ENCODE data around the gene SRL.

Gene SRL

DNA sequence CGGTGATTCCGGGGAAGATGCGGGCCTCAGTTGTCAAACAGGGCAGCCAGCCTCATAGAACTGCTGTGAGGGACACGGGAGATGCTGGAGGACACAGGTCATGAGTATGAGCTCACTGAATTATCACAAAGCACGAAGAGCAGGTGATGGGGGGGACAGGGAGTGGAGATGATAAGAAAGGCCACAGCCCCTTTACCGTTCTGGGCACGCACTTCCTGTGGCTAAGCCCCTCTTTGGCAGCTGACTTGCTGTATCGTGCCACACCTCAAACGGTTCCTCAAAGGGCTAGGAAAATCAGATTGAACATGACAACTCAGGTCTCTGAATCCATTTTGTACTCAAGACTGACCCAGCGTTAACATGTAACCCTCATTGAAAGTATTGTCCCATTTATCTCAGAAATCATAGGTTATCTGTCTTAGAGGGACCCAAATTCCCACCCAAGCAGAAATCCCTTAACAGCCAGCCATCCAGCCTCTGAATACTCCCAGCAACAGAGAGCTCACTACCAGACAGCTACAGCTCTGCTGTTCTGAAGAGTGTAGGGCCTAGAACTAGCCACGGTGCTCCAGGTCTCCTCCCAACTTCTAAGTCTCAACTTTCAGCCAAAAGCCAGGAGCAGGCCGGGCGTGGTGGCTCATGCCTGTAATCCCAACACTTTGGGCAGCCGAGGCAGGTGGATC, 5.0 kb upstream of the SRL start:
- TF ChIP-seq, protein P1, sequence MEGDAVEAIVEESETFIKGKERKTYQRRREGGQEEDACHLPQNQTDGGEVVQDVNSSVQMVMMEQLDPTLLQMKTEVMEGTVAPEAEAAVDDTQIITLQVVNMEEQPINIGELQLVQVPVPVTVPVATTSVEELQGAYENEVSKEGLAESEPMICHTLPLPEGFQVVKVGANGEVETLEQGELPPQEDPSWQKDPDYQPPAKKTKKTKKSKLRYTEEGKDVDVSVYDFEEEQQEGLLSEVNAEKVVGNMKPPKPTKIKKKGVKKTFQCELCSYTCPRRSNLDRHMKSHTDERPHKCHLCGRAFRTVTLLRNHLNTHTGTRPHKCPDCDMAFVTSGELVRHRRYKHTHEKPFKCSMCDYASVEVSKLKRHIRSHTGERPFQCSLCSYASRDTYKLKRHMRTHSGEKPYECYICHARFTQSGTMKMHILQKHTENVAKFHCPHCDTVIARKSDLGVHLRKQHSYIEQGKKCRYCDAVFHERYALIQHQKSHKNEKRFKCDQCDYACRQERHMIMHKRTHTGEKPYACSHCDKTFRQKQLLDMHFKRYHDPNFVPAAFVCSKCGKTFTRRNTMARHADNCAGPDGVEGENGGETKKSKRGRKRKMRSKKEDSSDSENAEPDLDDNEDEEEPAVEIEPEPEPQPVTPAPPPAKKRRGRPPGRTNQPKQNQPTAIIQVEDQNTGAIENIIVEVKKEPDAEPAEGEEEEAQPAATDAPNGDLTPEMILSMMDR (IDR thresholded peaks at IDR 0.05; ENCODE audit: low read depth, low read length, missing control alignments), result no peak
- no peak overlapping the region for H3K4me3 ChIP-seq (ENCODE audit: low read depth, low read length)
- DNase-seq (ENCODE audit: low read depth), result no peak

DNA sequence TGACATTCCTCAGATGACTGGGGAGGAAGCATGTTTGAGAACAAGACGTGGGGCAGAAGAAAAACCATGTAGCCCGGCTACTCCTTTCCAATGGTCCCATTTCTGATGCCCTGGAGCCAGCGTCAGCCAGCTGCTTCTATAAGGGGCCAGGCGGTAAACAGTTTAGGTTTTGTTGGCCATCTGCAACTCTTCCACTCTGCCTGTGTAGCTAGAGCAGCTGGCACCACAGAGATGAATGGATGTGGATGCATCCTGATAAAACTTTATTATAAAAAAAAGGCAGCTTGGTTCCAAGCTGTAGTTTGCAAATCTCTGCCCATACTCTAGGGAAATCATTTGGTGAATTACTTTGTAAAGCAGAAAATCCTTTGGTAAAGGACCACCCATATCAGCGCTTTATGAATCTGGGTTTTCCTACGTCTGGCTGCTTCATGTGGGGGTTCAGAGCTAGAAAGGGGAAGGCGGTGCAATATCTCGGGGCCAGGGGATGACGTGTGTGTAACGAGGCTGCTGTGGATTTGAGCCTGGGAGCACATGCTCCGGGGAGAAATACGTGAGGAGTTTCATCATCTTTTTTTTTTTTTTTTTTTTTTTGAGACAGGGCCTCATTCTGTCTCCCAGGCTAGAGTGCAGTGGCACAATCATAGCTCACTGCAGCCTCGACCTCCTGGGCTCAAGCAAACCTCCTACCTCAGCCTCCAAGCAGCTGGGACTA, 3.4 kb upstream of the SRL start:
- DNase-seq (ENCODE audit: low read depth), result no peak
- TF ChIP-seq, protein P1 (IDR thresholded peaks at IDR 0.05; ENCODE audit: low read depth, low read length, missing control alignments), result no peak

DNA sequence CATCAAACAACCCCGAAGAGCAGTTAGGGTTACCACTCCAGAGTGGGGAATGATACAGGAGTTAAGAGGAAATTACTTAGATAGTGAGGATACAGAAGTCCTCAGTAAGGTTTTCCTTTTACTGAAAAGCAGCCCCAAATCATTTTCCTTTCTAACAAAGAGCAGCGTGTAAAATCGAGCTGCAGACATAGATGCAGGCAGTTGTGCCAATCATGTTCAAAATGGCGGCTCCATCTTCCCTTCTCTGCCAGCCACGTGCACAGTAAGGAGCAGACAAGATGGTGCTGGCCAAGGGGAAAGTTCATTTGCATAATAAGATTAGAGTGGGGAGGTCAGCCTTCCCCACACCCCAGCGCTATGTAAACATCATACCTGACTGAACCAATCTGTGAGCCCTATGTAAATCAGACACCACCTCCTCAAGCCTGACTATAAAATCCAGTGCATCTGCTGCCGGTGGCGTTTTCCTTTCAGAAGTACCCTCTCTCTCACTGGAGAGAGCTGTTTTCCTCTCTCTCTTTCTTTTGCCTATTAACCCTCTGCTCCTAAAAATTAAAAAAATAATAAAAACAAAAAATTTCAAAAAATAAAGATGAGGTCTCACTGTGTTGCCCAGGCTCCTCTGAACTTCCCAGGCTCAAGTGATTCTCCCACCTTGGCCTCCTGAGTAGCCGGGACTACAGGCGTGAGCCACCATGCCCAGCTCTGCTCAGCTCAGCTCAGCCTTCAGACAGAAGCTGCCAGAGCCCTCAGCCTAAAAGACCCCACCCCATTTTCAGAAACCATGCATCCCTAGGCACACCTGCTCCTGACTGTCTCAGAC, 2.6 kb upstream of the SRL start:
- H3K4me3 ChIP-seq (ENCODE audit: low read depth, low read length), result no peak overlapping the region
- TF ChIP-seq, protein P1 (IDR thresholded peaks at IDR 0.05; ENCODE audit: low read depth, low read length, missing control alignments), result no peak
- no peak for DNase-seq (ENCODE audit: low read depth)

More for the DNA sequence above, 3.4 kb upstream of the SRL start:
- H3K4me3 ChIP-seq (ENCODE audit: low read depth, low read length), result no peak overlapping the region

DNA sequence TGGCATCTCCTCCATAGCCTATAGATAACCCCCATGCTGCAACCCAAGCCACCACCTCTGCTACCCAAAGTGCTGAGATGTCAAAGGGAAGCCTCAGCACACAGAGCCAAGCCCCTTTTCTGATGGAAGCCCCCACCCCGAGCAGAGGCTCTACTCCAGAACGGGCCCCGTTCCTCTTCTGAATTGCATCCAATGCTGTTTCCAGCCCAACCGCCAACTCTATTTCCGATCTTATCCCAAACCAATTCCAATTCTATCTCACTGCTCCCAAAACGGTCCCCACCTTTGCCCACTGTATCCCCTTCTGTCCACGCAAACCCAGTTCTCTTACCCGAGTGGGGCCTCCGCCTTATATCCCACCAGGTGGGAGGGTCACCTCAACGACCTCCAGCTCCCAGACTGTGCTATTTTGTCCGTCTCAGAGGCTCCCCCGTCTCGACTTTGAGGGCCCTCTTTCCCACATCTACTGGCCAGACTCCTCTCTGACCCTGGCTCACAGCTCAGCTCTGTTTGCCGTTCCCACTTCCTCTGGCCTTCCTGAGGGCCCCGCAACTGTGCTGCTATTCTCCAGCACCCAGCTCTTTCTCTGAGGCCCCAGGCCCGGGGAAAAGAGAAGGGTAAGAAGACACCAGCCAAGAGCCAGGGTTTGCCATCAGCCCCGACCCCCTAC, 487 bp downstream of the SRL start:
- no peak overlapping the region for H3K4me3 ChIP-seq (ENCODE audit: low read depth, low read length)
- TF ChIP-seq, protein P1 (IDR thresholded peaks at IDR 0.05; ENCODE audit: low read depth, low read length, missing control alignments), result no peak
- no peak for DNase-seq (ENCODE audit: low read depth)

DNA sequence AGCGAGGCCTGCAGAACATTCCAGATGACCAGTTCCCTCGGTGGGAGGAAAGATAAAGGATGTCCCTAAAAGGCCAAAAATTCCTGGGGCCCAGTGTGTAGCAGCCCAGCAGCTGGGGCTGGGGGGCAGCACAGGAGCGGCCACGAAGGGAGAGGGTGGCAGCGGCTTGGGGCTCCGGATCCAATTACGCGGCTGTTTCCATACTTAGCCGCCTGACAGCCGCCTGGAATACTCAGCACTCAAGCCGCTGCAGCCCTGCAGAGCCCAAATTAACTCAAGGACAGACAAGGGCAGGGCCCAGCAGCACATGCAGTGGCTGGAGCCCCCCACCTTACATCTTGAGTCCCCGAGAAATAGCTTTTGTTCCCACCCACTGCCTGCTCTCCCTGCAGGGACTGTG, 1.3 kb downstream of the SRL start:
- no peak overlapping the region for H3K4me3 ChIP-seq (ENCODE audit: low read depth, low read length)
- no peak for DNase-seq (ENCODE audit: low read depth)
- TF ChIP-seq, protein P1 (IDR thresholded peaks at IDR 0.05; ENCODE audit: low read depth, low read length, missing control alignments), result no peak

DNA sequence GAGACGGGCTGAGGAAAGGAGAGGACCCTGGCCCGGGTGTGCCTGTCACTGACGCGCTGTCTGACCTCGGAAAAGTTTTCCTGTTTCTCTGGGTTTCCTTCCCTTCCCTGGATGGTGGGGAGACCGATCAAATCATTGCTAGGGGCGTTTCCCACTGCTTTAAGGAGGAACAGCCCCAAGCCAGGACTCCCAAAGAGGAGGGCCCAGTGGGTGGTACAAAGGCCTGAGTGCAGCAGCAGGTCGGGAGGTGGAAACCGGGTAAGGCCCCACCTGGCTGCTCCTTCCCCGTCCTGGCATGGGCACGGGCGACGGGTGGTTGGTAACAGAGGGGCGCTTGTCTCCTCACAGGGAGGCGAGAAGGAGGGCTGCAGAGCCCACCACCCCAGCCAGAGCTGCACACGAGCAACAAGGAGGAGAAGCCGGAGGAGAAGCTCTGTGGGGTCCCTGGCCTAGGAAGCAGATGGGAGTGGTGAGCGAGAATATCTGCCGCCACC, 2.2 kb downstream of the SRL start:
- H3K4me3 ChIP-seq (ENCODE audit: low read depth, low read length), result no peak overlapping the region
- DNase-seq (ENCODE audit: low read depth), result no peak
- TF ChIP-seq, protein P1 (IDR thresholded peaks at IDR 0.05; ENCODE audit: low read depth, low read length, missing control alignments), result no peak

Measured in GM12864 (cell line).